Epithelial cell of prostate (primary cell): ENCODE data around the gene AP3S2.
A peak's percentile ranks its signal among the peaks of the same experiment; 100 is the strongest.
"Not testable (repeated sequence)": the region's sequence is repeated elsewhere in the genome, so short reads cannot be mapped to it uniquely, and the experiment has no call there.

Experiments used
- DNase-seq: peaks from one replicate; pipeline ENCODE4 v3.0.0-alpha.2; 2011; ENCODE audit warnings: low read depth, low spot score
- H3K27ac ChIP-seq: fragments of 450-650 bp; 2 replicates; pipeline ENCODE4 v1.5.1; 2017; ENCODE audit warnings: mild to moderate bottlenecking

AP3S2 gene

GRCh38 chr15:89893696-89894447 lies at the start of gene AP3S2:
AP3S2 (minus strand) TSS chr15:89893994; CDS start chr15:89893949, 45 bp downstream.
- H3K27ac ChIP-seq, result peak within 1 kb of the TSS; percentile 85
- peak; percentile 81 for DNase-seq

GRCh38 chr15:89939910-89940309 lies 46.1 kb upstream of the AP3S2 start:
- DNase-seq, result no peak
- H3K27ac ChIP-seq, result no peak overlapping the region

- DNase-seq, result not testable (repeated sequence)
Observed at GRCh38 chr15:89939377-89939776, 45.6 kb upstream of the AP3S2 start.

GRCh38 chr15:89937365-89938350 lies 43.9 kb upstream of the AP3S2 start:
- DNase-seq, result no peak
- peak overlapping the region; percentile 27 for H3K27ac ChIP-seq

More at GRCh38 chr15:89939377-89939776, 45.6 kb upstream of the AP3S2 start:
- not testable (repeated sequence) for H3K27ac ChIP-seq

DNA sequence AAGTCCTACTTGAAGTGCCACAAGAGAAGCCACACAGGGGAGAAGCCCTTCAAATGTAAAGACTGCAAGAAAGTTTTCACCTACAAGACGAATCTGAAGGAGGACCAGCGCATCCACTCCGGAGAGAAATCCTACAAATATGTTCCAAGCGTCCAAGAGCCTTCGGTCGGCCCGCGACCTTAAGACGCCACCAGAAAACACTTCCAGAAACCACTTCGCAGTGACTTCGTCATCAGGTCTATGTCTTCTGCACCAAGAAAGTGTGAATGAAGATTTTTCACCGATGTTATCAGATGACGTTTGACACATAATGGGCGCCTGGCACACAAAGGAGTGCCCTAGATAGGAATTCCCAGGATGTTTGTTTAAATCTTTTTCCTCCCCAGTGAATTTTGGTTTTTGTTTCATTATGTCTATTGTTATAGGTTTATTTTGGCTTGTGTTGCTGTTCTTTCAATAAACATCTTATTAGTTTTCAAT lies 43.0 kb upstream of the AP3S2 start:
- peak overlapping the region; percentile 27 for H3K27ac ChIP-seq
- DNase-seq, result no peak

DNA sequence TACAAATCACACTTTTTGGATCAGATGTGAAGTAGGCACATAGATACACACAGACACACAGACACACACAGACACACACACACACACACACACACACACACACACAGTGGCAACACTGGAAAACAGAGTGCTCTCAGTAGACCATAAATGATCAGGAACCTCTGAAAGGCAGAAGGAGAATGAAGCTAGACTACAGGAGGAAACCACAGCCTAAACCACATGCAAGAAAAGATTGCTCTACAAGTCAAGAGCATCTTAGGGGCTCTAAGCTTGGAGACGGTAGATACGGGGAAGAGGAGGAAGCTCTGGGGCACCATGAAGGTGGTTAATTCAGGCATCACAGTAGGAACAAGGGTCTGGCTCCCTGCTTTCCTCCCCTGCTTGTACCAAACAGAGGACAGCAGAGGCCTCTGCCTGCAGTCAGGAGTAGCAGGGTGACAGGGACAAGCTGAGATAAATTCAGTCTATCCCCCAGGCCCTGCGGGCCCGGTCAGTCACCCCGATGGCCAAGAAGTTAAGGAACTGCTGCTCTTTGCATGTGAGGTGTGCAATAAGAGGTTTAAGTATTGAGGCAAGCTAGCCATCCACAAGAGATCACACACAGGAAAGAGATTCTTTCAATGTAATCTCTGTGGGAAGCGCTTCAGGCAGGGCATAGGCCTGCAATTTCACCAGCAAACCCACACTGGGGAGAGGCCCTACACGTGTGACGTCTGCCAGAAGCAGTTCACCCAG lies 42.4 kb upstream of the AP3S2 start:
- H3K27ac ChIP-seq, result no peak overlapping the region
- DNase-seq, result no peak

- no peak for DNase-seq
- no peak overlapping the region for H3K27ac ChIP-seq
Observed at GRCh38 chr15:89932880-89933279, 39.1 kb upstream of the AP3S2 start.

DNA sequence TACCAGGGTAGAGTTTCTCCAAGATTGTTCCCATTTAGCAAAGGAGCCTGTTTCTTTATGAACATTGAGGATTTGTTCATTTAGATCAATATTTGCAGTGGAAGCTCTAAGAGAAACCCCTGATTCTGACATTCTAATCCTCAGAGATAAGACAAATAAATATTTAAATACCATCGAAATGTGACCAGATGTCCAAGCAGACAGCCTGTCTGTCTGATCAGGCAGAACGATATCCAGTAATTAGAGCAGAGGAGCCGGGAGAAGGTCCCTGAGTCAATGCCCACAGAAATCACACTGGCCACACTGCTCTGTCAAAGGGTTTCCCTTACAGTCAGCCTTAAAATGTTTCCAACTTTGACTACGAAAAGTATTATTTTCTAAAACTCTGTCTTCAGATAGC lies 34.6 kb upstream of the AP3S2 start:
- no peak for DNase-seq

GRCh38 chr15:89926158-89926557 lies 32.4 kb upstream of the AP3S2 start:
- DNase-seq, result no peak
- no peak overlapping the region for H3K27ac ChIP-seq

More for the DNA sequence above, 34.6 kb upstream of the AP3S2 start:
- H3K27ac ChIP-seq, result no peak overlapping the region

DNA sequence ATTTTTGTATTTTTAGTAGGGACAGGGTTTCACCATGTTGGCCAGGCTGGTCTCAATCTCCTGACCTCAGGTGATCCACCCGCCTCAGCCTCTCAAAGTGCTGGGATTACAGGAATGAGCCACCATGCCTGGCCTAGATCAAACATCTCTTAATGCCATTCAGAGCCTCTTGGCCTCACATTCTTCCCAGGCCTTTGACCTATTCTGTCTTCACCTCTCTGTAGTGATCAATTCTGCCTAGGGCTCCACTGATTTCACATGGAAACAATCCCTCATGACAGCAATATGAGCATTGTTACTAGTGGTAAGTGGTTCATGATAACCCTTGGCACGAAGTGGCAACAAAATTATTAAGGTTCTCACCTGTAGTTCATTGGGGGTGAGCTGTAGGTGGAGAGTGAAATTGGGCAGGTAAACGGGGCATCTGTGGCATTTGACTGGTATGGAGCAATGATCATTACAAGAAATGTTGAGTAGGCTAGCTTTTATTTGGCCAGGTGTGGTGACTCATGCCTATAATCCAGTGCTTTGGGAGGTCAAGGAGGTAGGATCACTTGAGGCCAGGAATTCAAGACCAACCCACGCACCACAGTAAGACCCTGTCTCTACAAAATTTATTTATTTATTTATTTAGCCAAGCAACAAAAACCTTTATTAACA lies 23.8 kb upstream of the AP3S2 start:
- peak overlapping the region; percentile 21 for H3K27ac ChIP-seq
- DNase-seq, result peak; percentile 24

GRCh38 chr15:89916660-89917059 lies 22.9 kb upstream of the AP3S2 start:
- no peak overlapping the region for H3K27ac ChIP-seq
- DNase-seq, result no peak

DNA sequence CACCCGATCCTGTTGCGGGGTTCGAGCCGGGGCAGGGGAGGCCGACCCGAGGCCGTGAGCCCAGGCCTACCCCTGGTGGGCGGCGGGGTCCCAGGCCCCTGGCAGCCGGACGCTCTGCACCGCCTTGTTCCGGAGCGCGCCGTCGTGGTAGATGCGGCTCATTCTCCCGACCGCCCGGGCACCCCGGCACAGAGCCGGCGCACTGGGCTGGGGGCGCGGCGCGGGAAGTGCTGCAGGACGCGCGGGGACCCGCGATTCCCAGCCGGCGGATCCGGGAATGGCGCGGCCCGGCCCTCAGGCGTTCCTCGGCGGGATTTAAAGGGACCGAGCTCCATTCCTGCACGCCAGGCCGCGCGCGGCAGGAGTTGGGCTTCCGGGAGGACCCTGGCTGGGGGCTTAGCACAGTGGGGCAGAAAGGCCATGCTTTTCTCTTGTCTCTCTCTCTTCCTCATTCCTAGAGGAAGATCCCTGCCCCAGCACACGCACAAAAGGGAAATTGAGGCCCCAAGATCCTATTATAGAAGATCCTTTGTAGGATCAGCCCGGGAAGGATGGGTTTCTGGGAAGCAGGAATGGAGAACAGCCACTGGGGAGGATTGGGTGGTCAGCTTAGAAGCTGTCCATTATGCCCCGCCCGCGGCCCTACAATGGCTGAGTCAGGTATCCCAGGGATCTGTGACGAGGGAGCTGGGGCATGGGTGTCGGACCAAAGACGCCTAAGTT lies 19.0 kb upstream of the AP3S2 start, which contains the start of gene ARPIN:
Gene ARPIN (minus strand): TSS at position 279 of the 723 bp plus-strand sequence. CDS start 117 bp downstream, at position 162.
- H3K27ac ChIP-seq, result no peak within 1 kb of the TSS
- DNase-seq, result no peak

DNA sequence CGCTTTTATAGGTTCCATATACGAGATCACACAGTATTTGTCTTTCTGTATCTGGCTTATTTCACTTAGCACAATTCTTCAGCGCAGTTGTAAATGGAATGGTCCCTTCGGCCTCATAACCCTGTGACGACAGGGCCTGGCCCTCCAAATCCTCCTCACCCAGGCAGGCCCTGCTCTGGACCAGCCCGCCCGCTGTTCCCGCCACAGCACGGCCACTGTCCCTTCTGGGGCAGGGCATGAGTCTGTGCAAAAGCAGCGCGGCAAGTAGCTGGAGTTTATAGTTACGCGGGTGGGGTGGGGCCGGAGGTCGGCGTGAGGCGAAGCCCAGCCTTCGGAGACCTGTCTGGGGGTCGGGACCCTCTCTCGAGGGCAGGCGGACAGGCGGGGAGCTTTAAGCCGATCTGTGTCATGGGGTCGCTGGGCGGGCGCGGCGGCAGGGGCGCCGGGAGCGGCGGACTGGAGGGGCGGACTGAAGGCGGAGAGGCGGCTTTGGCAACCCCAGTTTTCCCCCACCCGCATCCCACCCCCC lies 18.4 kb upstream of the AP3S2 start:
- H3K27ac ChIP-seq, result no peak overlapping the region
- no peak for DNase-seq

GRCh38 chr15:89910891-89911626 lies 17.3 kb upstream of the AP3S2 start:
- DNase-seq, result no peak
- H3K27ac ChIP-seq, result no peak overlapping the region

DNA sequence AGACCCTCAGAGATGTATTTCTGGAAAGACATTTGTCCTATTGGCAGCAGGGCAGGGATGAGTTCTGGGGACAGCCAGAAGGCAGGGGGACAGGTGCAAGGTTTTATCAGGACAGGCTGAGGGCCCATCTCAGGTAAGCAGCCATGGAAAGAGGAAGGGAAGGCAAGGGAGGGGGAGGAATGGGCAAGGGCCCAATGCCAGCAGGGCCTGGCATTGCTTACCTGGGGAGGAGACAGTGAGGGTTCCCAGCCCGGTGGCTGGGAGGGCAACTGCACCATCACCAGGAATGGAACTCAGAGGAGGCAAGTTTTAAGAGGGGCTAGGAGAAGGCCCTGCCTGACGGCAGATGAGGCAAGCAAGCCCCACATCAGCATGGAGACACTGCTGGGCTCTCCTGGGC lies 15.8 kb upstream of the AP3S2 start:
- DNase-seq, result no peak
- no peak overlapping the region for H3K27ac ChIP-seq

DNA sequence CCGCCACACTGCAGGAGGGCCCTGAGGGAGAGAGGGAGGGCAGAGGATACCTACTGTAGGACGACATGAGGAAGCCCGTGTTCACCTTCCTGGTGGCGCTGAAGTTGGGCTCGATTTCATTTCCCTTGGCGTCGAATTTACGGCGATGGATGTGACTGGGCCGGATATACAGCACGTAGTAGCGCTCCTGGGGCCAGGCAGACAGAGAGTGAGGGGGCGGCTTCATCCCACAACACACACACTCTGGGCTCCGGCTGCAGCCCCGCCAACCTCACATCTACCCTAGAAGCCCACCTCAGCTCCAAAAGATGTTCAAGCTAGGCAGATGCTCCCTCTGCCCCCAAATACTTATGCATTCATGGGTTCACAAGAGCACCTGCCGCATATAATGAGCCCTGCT lies 14.4 kb upstream of the AP3S2 start:
- DNase-seq, result no peak
- no peak overlapping the region for H3K27ac ChIP-seq

- no peak for DNase-seq
- no peak overlapping the region for H3K27ac ChIP-seq
Observed at GRCh38 chr15:89907289-89907688, 13.5 kb upstream of the AP3S2 start.

- no peak for DNase-seq
- no peak overlapping the region for H3K27ac ChIP-seq
Observed at GRCh38 chr15:89905846-89906378, 12.1 kb upstream of the AP3S2 start.
